ENCODE data around the gene FAM171A1. TPM values are rescaled to one million over a fixed set of nuclear protein-coding genes. Genes with fewer than 3 reads are reported as not detected.

FAM171A1 gene
- total RNA-seq, 3 donors from 2014 or later = 7.6 to 11.7 (median 9.5) TPM

- no peak overlapping the region for H3K4me3 ChIP-seq
- H3K27ac ChIP-seq = no peak overlapping the region
- intact Hi-C loops (cut with DNase I; ENCODE audit: low total_unique reads) = no loop called here
- no peaks in the 10 kb centered on the region for H3K9me3 ChIP-seq
- H3K36me3 ChIP-seq = no peaks in the 10 kb centered on the region
- H3K27me3 ChIP-seq = no peaks in the 10 kb centered on the region
- TF ChIP-seq POLR2A (IDR thresholded peaks at IDR 0.05) (no peak), POLR2AphosphoS5 (IDR thresholded peaks at IDR 0.05) (no peak), CTCF (IDR thresholded peaks at IDR 0.05) (no peak)
- no peak for DNase-seq (ENCODE audit: low spot score in 2 of 2)
- no peaks in the 10 kb centered on the region for H3K4me1 ChIP-seq
These were observed 143.3 kb downstream of the FAM171A1 start for GRCh38 chr10:15227611-15228372.

DNA sequence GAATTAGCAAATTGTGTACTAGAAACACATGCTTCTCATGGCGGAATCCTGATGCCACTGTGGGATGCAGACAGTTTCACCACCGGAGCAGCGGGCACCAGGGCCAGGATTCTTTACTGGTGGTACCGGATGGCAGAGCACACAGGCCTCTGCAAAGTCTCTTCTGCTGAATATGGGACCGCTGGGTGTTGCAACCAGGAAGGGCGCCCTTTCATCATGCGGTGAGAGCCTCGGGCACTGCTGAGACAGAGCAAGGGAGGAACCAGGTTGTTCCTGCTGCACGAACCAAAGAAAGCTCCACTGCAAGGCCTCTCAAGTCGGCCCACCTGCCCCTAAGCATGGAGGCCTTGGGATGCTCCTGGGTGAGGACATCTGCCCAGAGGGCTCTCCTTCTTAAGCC is 145.6 kb downstream of the FAM171A1 start:
- no peaks in the 10 kb centered on the region for H3K4me1 ChIP-seq
- no peak for DNase-seq (ENCODE audit: low spot score in 2 of 2)
- H3K4me3 ChIP-seq = no peak overlapping the region
- no peaks in the 10 kb centered on the region for H3K27me3 ChIP-seq
- H3K9me3 ChIP-seq = no peaks in the 10 kb centered on the region
- intact Hi-C loops (cut with DNase I; ENCODE audit: low total_unique reads) = no loop called here
- TF ChIP-seq POLR2AphosphoS5 (IDR thresholded peaks at IDR 0.05) (no peak), CTCF (IDR thresholded peaks at IDR 0.05) (no peak), POLR2A (IDR thresholded peaks at IDR 0.05) (no peak)
- no peak overlapping the region for H3K27ac ChIP-seq
- no peaks in the 10 kb centered on the region for H3K36me3 ChIP-seq

- no peaks in the 10 kb centered on the region for H3K9me3 ChIP-seq
- H3K27ac ChIP-seq = no peak overlapping the region
- H3K4me1 ChIP-seq = no peaks in the 10 kb centered on the region
- intact Hi-C loops (cut with DNase I; ENCODE audit: low total_unique reads) = no loop called here
- TF ChIP-seq CTCF (IDR thresholded peaks at IDR 0.05) (no peak), POLR2AphosphoS5 (IDR thresholded peaks at IDR 0.05) (no peak), POLR2A (IDR thresholded peaks at IDR 0.05) (no peak)
- no peak for DNase-seq (ENCODE audit: low spot score in 2 of 2)
- H3K36me3 ChIP-seq = no peaks in the 10 kb centered on the region
- H3K27me3 ChIP-seq = no peaks in the 10 kb centered on the region
- H3K4me3 ChIP-seq = no peak overlapping the region
These were observed 146.1 kb downstream of the FAM171A1 start for GRCh38 chr10:15224948-15225347.

- no peak for DNase-seq (ENCODE audit: low spot score in 2 of 2)
- intact Hi-C loops (cut with DNase I; ENCODE audit: low total_unique reads) = no loop called here
- TF ChIP-seq POLR2A (IDR thresholded peaks at IDR 0.05) (no peak), CTCF (IDR thresholded peaks at IDR 0.05) (no peak), POLR2AphosphoS5 (IDR thresholded peaks at IDR 0.05) (no peak)
- H3K36me3 ChIP-seq = no peaks in the 10 kb centered on the region
- H3K27ac ChIP-seq = no peak overlapping the region
- H3K9me3 ChIP-seq = no peaks in the 10 kb centered on the region
- H3K4me3 ChIP-seq = no peak overlapping the region
- no peaks in the 10 kb centered on the region for H3K27me3 ChIP-seq
- H3K4me1 ChIP-seq = no peaks in the 10 kb centered on the region
These were observed 147.9 kb downstream of the FAM171A1 start for GRCh38 chr10:15223174-15223573.

GRCh38 chr10:15222511-15222910 is 148.6 kb downstream of the FAM171A1 start:
- H3K27me3 ChIP-seq = no peaks in the 10 kb centered on the region
- H3K36me3 ChIP-seq = no peaks in the 10 kb centered on the region
- H3K4me3 ChIP-seq = no peak overlapping the region
- no peaks in the 10 kb centered on the region for H3K9me3 ChIP-seq
- TF ChIP-seq CTCF (IDR thresholded peaks at IDR 0.05) (no peak), POLR2AphosphoS5 (IDR thresholded peaks at IDR 0.05) (no peak), POLR2A (IDR thresholded peaks at IDR 0.05) (no peak)
- H3K27ac ChIP-seq = no peak overlapping the region
- intact Hi-C loops (cut with DNase I; ENCODE audit: low total_unique reads) = no loop called here
- no peaks in the 10 kb centered on the region for H3K4me1 ChIP-seq
- no peak for DNase-seq (ENCODE audit: low spot score in 2 of 2)
